GM18867 (cell line): ENCODE data around the gene CCDC47.
"Not testable (repeated sequence)": the region's sequence is repeated elsewhere in the genome, so short reads cannot be mapped to it uniquely, and the experiment has no call there.

Experiments
- ATAC-seq: cut with Tn5 transposase; IDR thresholded peaks from one replicate; pipeline ENCODE4 v1.9.1; 2021; ENCODE audit warnings: mild to moderate bottlenecking, moderate library complexity; ENCODE audit not compliant: unreplicated experiment

CCDC47 gene

DNA sequence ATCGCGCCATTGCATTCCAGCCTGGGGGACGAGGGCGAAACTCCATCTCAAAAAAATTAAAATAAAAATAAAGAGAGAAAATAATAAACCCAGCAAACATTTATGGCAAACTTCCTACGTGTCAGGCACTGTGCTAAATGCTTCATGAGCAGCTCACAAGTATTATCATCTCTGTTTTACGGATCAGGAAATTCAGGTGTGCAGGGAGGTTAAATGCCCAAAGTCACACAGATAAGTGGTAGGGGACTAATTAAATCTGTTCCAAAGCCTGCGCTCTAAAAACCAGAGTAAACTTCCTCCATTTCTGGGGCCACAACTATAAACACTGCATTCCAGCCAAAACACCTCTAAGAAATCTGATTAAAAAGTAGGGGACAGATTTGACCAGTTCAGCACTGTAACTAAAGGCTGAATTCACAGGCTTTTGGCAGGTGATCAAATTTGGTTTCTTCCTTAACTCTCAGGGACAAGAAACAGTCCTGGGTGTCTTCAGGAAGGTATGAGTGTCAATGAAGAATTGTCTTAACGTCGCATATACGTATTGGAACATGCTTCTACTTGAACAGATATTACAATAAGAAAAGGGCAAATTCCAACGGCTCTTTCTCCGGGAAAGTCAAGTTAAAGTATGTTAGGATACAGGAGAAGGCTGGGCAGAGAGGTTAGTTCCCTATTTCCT lies 32.8 kb downstream of the CCDC47 start:
- ATAC-seq = no peak

DNA sequence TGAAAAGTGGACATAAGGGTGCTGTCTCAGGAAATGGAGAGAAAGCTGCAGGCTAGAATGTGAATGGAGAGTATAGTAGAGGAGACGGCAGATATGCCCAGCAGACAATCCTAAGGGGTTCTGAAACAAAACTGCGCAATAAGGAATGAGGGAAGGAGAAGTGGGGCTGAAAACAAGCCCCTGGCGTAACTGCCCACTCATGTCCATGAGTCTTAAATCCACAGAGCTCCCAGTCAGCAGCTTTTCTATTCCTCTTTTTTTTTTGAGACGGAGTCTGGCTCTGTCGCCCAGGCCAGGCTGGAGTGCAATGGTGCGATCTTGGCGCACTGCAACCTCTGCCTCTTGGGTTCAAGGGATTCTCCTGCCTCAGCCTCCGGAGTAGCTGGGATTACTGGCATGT lies 37.7 kb downstream of the CCDC47 start:
- ATAC-seq = no peak

DNA sequence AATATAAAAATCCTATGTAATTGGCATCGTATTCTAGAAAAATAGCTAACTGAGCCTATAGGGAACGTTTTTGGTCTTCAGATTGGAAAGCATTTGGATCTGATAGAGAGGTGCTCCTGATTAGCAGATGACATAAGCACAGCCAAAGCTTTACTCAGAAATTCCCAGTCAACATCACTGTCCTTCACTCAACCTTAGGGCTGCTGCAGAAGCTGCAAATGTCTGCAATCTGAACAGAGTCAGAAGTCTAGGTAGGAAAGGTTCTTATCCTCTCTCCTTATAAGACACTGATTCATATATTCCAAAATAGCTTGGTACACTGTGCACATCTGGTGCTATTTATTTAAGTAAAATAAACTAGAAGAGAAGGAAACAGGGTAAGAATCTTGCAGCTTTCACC lies 51.0 kb downstream of the CCDC47 start:
- no peak for ATAC-seq

DNA sequence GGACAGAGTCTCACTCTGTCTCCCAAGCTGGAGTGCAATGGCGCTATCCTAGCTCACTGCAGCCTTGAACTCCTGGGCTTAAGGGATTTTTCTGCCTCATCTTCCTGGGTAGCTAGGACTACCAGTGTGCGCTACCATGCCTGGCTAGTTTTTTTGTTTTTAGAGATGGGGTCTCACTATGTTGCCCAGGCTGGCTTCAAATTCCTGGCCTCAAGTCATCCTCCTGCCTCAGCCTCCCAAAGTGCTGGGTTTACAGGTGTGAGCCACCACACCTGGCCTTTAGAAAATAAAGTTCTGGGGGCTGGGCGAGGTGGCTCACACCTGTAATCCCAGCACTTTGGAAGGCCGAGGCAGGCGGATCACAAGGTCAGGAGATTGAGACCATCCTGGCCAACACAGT lies 53.2 kb downstream of the CCDC47 start:
- not testable (repeated sequence) for ATAC-seq

DNA sequence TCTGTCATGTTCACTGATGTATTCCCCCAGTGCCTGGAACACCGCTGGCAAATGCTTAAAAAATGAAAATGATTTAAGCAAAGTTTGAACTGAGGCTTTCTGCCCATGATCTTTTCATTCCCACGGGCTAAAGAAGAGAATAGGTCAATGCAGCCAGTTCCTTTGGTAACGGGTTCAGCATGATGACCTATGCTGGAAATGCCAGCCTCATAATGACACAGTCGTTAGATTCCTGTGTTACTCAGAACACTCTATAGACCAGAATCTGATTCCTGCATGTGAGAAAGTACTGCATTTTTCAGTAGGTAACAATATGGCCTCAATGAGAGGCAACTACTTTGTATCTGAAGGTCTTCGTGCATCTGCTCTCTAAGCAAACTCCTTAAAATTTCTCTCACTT lies 54.4 kb downstream of the CCDC47 start:
- no peak for ATAC-seq

DNA sequence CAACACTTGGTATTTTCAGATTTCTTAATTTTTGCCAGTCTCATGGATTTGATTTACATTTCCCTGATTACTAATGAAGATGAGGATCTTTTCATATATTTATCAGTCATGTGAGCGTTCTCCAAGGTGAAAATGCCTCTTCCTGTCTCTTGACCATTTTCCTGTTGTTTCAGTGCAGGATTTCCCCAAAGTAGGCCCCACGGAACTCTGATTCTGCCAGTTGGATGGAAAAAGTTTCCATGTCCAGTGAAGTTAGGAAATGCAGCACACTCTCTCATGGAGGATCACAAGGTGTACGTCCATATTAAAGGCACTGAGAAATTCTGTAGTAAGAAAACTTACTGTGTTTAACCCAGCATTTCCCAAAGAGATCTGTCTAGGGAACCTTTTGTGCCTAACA lies 57.0 kb downstream of the CCDC47 start:
- no peak for ATAC-seq

DNA sequence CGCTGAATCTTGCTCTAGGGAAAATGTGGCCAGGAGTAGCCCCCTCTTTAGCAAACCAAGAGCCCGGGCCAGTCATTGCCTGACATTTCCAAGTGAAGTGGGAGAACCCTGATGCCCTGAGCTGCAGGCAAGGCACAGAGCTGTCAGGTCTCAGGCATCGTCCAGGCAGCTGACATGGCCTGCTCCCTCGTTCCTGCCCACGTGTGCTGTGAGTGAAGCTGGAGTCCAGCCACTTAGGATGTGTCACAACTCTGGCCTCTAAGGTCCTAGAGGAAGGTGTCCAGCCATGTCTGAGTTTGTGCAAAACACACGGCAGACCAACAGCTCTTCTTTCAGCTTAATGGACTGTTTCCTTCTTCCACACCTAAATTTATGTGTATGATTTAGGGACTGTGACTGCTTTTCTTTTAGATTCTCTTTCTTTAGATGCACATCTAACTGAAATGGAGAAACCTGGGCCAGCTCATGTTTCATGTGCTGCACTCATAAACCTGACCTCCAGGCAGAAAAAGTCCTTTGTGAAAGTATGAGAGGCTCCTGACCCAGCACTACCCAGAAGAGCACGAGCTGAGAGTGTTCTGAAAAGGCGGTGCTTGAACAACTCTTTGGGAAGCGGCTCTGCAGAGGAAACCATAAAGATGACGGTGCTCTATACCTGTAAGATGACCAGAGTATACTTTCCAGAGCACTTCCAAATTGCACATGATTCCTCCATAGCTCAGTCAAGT lies 58.7 kb downstream of the CCDC47 start:
- no peak for ATAC-seq

DNA sequence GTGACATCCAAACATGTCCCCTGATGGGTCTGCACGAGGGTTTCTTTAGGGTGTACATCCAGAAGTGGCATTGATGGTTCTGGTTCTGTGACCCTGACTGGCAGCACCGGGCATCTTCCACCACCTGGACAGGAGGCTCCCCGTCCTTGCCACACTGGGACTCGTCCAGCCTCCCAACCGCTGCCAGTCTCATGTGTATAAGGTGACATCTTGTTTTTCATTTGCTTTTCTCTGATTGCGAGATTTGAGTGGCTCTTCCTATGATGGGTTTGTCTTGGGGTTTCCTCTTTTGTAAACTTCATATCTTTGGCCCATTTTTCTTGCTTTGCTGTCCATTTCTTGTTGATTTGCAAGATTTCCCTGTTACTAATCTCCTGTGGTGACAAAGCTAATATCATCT lies 64.3 kb downstream of the CCDC47 start:
- no peak for ATAC-seq

DNA sequence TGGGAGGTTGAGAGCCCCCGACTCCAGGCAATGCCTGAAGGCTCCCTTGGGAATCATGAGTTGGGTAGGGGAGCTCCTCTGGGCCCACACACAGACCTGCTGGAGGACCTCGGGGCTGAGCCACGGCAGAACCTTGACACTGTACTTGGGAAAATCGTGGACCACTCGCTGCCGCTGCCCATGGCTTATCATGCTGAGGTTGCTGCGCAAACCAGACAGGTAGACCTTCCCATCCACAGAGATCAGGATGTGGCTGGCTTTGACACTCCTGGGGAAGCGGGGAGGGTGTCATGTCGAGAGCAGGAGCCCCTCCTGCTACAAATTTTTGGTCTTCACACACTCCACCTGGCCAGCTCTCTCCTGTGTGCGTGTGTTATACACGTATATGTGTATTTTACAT lies 66.2 kb downstream of the CCDC47 start:
- no peak for ATAC-seq

DNA sequence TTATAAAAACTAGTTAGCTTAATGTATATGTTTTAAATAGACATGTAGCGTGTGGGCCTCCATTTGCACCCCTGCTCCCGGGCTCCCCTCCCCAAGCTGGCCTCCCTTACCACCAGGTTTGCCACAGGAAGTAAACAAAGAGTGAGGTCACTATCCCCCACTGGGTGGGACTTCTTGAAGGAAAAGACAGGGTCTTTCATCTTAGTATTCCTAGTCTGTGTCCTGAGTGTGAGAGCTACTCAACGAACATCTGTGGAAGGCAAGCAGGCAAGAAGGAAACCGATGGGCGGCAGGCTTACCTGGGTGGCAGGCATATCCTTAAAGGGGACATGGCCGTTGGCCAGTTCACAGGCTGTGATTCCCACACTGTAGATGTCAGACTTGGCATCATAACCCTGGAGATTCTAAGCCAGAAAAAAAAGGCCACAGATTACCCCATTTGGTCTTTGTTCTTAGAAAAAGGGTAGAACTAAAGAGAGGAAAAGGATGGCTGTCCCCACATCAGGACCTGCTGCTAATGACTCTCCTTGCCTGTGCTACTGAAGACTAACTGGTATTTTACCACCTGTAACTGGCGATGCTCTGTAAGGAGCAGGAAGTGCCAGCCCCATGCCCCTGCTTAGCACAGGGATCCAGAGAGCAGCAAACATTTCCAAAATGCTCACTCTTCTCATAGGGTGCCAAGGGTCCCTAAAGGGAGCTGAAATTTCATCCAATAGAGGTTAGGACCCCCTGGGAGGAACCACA lies 66.9 kb downstream of the CCDC47 start:
- no peak for ATAC-seq

DNA sequence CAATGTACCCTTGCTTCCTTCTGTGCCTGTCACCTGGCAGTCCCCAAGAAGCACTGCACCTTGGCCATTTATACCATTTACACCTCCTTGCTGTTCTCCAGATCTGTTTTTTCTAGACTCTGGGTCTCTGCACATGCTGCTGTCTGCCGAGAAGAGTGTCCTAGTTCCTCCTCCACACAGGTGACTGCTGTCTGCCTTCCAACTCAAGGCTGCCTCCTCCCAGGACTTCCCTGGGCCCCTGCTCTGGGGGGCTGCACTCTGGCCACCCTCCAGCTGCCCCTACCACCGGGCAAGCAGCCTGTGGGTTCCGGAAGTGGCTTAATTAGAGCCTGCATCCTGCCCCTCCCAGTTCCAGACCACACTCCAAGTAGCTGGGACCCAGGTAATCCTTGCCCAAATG lies 67.7 kb downstream of the CCDC47 start:
- no peak for ATAC-seq

DNA sequence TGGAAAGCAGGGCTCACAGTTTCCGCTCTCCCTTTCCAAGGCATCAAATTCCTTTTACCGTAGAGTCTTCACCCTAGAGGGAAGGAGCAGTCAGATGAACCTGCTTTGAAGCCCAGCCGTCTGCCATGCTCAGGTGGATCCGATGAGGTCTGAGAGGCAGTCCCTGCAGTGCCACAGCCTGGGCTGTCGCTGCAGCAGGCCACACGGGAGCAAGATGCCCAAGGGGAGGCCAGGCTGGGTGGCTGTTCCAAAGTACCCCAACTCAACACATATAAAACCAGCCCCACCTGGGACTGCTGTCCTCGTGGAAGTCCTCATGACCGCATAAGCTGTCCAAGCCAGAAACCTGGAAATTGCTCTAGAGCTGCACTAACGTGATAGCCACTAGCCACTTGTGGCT lies 68.6 kb downstream of the CCDC47 start:
- no peak for ATAC-seq

DNA sequence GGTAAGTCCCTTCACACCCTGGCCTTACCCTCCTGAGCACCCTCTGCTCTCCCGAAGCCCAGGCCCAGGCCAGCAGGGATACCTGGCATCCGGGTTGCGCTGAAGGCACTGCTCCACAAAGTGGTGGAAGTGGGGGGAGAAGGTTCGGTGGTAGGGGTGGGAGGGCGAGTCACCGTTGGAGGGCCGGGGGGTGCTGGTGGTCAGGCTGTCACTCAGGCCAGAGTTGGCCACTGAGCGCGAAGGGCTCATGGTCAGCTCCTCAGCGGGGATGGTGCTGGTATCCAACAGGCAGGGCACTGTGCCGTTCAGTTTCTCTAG lies 69.2 kb downstream of the CCDC47 start:
- ATAC-seq = no peak

DNA sequence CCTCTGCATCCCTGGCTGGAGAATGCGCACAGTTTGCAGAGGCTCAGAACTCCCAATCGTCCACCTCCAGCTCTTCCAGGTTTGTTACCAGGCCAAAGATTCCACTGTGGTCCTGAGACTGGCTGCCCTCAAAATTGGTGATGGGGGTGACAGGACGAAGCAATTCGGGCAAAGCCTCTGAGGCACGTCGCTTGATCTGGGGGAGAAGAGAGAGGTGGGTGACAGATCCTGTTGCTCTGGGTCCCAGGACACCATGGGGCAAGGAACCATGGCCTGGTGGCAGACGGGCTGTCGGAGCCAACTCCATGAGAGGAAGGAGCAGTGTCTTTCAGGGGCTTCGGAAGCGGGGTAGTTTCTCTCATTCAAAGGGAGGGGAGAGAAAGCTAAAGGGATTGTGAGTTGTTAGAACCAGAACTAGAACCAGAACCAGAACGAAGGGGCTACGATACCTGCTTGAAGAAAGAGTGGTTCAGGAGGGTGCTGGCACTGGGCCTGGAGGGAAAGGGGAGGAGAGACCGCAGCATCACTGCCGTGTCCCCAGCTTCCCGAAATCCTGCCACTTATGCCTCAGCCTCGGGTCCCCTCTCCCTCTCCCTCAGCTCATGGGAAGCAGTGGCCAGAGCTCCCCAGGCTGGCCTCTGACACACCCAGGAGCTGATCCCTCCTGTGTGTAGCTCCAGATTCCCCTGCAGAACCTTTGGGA lies 69.7 kb downstream of the CCDC47 start:
- no peak for ATAC-seq

DNA sequence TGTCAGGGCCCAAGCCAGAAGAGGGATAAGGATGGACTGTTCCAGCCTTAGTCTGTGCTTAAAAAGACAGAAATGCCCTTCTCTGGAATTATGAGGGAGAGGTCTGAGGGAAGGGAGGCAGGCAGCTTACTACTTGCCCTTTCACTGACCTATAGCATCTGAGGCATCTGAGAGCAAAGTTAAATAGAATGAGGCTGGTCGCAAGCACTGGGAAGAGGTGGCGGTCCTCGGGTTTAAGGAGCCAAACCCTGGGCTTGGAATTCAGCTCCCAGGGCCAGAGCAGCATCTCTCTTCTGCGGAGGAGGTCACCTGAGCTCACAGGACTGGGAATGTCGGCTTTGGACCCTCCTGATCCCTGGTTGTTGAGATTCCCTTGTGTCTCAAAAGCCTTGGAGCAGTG lies 70.4 kb downstream of the CCDC47 start:
- ATAC-seq = no peak

DNA sequence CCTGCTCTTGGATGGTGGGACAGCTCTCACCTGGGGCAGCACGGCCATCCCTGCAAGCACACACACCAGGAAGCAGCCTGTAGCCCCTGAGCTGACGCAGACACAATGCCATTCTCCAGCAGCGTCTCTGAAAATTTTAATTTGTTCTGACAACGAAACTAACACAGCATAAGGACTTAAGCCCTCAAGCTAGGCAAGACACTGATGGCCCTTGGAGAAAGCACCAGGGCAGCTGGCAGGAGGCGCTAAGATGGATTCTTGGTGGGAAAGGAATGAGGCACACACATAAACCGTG lies 70.7 kb downstream of the CCDC47 start:
- ATAC-seq = no peak

DNA sequence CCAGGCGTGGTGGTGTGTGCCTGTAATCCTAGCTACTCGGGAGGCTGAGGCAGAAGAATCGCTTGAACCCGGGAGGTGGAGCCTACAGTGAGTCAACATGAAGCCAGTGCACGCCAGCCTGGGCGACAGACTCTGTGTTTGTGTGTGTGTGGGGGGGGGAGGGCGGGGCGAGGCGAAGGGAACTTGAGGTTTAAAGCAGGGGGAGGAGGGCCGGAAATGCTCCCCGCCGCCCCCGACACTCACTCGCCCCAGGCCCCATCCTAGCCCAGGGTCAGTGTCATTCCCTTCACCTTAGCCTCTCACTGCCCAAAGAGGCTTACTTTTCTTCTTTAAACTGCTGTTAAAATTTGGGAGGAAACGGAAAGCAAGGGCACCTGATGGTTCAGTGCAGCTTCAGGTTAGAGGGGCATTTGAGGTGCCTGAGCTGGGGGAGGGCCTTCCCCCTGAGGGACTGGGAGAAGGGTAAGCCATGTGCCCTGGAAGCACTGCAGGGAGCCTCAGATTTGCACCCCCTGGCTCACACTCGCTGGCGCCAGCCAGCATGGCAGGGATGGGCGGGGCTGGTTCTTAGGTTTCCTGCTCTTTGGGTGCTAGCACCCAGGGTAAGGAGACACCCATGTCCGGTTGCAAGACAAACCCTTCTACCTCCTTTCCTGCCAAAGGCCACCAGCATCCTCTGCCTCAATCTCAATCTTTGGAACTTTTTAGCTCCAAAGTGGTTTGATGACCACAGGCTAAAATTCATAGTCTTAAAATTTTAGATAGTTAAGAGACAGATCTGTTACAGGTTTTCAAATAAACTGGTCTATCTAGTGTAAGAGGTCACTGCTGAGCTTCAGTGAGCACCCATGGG lies 71.3 kb downstream of the CCDC47 start:
- no peak for ATAC-seq

DNA sequence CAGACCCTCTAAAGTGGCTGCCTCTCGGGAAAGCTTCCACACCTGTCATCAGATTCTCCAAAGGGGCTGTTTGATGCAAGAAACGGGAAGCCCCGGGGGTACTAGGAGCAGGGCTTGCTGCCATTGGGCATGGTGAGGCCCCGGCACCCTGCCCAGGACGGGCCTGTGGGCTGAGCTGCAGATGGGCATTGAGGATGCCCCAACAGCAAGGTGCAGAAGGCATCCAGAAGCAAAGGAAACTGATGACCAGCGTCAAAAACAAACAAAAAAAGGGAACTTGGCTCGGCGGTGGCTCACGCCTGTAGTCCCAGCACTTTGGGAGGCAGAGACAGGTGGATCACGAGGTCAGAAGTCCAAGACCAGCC lies 72.0 kb downstream of the CCDC47 start:
- ATAC-seq = no peak

DNA sequence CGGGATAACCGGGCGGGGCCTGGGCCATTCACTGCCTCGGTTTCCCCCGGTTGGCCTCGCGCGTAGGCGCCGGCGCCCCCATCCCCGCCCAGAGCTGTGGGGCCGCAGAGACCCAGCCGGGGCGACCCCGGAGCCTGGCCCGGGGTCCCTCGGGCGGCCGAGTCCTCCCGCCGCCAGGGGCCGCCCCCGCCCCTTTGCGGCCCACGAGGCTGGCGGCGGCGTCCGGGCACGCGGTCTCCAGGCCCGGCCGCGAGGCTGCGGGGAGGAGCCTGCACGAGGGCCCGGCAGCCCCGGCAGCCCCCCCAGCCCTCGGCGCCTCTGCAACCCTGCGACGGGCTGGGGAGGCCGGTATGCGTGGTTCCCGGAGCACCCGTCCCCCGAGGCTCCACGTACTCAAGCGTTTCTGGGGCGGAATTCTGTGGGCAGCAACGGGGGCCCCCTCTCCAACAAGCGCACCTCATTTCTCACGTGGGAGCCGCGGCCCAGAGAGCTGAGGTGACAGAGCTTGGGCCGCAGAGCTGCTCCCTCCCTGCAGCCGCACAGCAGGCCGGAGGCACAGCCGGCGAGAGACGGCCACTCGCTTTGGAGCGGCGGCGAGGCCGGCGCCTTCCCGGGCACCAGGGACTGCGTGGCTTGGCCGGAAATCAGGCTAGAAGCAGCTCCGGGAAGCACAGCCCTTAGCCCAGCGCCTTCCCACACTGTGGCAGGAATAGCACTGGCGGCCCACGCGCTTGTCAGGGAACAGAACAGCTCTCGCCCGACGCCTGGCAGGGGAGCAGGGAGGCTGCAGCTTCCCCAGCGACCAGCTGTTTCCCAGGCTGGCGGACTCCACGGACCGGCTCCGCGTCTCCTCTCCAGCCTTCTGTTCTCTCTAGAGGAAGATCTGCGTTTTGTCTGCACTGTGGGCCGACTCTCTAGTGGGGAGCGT lies 72.6 kb downstream of the CCDC47 start:
- peak; percentile 11 for ATAC-seq
